Pericardium fibroblast (primary cell): ENCODE data around the gene PAAF1. TPM values are rescaled to one million over a fixed set of nuclear protein-coding genes. Genes with fewer than 3 reads are reported as not detected.

Experiments used
- total RNA-seq: library from RNA; depleted of rRNA; stranded (reverse); fragments of >200 nt; gene quantifications from 2 replicates; pipeline ENCODE4 v1.2.3, GENCODE V29; 2015

Gene PAAF1, protein sequence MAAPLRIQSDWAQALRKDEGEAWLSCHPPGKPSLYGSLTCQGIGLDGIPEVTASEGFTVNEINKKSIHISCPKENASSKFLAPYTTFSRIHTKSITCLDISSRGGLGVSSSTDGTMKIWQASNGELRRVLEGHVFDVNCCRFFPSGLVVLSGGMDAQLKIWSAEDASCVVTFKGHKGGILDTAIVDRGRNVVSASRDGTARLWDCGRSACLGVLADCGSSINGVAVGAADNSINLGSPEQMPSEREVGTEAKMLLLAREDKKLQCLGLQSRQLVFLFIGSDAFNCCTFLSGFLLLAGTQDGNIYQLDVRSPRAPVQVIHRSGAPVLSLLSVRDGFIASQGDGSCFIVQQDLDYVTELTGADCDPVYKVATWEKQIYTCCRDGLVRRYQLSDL
- total RNA-seq, result 7.9 and 9.3 TPM in 2 replicates

DNA sequence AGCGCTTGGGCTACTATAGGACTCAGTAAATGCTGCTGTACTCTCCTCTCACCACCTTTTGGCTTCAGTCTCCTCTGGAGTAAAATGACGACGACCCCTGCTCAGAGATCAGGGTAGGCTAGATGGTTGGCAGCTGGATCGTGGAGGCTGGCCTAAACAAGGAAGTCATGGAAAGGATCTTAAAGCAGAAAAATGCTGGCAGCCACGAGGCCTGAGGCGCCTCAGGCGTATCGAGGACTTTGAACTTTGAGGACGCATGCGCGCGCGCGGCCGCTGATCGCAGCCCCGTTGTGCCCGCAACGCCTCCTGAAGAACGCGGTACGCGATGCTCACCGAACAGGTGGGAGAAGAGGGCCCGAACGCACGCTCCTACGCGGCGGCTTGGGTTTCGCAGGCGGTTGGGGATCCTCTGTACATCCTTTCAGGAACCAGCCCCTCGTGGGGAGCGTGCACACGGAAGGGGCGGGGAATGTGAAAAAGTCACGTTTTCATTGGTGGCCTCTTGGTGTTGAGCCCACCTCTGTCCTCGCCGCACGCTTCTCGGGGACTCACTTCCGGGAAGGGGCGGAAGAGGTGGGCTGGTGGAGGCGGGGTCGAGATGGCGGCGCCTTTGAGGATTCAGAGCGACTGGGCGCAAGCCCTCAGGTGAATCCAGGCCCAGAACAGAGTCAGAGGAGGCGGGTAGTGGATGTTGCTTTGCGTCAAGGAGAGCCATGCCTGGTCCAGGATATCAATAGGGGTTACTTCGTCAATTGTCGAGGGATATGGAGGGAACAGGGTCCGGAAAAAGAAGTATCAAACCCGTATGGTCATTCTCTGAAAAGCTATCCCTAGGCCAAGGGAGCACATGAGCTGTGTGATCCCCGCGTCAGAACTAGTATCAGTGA lies at the start of gene PAAF1, which contains the start of gene COA4:
Gene PAAF1 (plus strand): TSS at position 576 of the 887 bp plus-strand sequence. CDS start 23 bp downstream, at position 599.
Gene COA4 (minus strand): TSS at position 423 of the 887 bp plus-strand sequence. CDS start 3,468 bp downstream, outside the sequence.

DNA sequence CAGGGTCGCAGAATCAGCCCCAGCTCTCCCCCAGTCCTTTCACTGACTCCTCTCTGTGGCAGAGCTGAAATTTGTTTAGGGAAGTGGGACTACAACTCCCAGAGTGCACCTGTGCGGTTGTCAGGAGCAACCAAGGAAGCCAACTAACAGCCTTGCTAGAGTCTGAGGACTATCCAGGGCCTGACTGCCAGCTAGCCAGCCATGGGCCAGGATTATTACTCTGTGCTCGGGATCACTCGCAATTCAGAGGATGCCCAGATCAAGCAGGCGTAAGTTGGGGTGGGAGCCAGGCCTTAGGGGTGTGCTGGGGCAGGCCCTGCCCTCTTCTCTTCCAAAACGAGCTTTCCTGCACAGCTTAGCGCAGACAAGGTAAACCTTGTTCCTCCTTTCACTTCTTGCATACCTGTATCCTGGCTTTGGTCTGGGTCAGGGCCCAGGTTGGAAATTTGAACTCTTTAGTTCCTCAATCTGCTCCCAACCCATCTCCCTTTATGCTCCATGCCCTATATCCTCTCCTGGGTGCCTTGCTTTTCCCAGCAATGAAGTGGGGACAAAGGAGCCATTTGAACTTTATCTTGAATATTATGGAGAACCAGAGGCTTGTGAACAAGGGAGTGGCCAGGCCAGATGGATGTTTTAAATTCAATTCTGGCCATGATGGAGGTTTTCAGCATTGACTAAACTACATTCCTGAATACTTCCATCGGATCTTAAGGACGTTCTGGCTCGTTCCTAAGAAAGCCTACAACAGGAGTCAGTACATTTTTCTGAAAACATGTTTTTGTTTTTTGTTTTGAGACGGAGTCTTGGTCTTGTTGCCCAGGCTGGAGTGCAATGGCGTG lies 74.3 kb downstream of the PAAF1 start, which contains the start of gene DNAJB13:
Gene DNAJB13 (plus strand): TSS at position 158 of the 842 bp plus-strand sequence. CDS start 44 bp downstream, at position 202.

Other genes with a start within 250 kb of the PAAF1 start
- gene PLEKHB1, start 230.4 kb upstream of the PAAF1 start, total RNA-seq, result 1.6 TPM in 1 of 2 replicates, not detected in the other
- 94.2 and 119 TPM in 2 replicates for gene RAB6A, start 115.9 kb upstream of the PAAF1 start, total RNA-seq
- 16.9 and 37.0 TPM in 2 replicates for gene MRPL48, start 89.1 kb upstream of the PAAF1 start, total RNA-seq
- gene COA4, start 153 bp upstream of the PAAF1 start, total RNA-seq, result 58.9 and 61.9 TPM in 2 replicates
- gene DNAJB13, start 74.0 kb downstream of the PAAF1 start, total RNA-seq, result under 0.01 TPM in 1 of 2 replicates, not detected in the other
- gene UCP2, start 105.8 kb downstream of the PAAF1 start, total RNA-seq, result 0.70 and 3.8 TPM in 2 replicates
- gene UCP3, start 132.1 kb downstream of the PAAF1 start, total RNA-seq, result under 0.01 and 0.47 TPM in 2 replicates